Measurements from ENCODE around the gene ELP5. TPM values are rescaled to one million over a fixed set of nuclear protein-coding genes. Genes with fewer than 3 reads are reported as not detected.
A peak's percentile ranks its signal among the peaks of the same experiment; 100 is the strongest.

Gene ELP5
- total and polyA plus RNA-seq, 11 donors: 28.0 to 87.2 (median 50.4) TPM

DNA sequence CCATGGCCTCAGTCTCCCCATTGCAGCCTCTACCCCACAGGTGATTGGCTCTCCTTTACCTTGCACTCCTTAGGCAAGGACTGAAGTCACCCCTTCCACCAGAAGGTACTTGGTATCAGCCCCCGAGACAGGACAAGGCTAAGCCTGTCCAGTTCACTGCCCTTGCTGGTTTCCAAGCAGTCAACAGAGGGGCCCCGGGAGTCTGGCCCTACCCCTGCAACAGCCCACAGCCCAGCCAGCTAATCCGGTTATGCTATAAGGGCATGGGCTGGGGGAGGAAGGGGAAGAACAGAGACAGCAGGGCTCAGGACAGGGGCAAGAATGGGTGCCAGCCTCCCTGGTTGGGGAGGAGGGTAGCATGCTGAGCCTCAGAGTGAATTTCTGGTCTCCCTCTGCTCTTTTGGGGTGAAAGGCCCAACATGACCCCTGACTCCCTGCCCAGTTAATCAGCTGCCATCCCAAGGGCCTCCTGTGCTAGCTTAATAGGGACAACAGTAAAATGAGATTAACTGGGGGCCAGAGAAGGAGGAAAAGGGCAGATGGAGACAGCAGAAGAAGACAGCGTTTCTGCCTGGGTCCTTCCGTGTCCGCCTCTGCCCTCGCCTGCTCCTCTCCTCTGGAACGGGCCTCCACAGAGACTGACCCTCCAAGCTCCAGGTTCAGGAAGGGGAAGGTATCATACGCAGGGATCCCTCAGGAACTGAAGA, 43.1 kb upstream of the ELP5 start:
- Histone ChIP-seq H3K36me3 (peaks cover 0 to 2% (median 0%) of the 10 kb centered on the region in 9 donors), H3K4me3 (no peak overlapping the region), H3K9me3 (no peaks in the 10 kb centered on the region), H3K27ac (no peak overlapping the region), H3K4me1 (peaks cover 0 to 31% (median 10%) of the 10 kb centered on the region in 12 donors), H3K27me3 (no peaks in the 10 kb centered on the region)
- ATAC-seq: no peak
- 89 to 93% (median 90%) methylated on average over 8 to 9 of the region's 9 CpGs for WGBS, 4 donors
- DNase-seq: no peak
- intact Hi-C loops (cut with DNase I): no loop called here
- TF ChIP-seq POLR2A (IDR thresholded peaks at IDR 0.05): no peak
- TF ChIP-seq, protein P1, sequence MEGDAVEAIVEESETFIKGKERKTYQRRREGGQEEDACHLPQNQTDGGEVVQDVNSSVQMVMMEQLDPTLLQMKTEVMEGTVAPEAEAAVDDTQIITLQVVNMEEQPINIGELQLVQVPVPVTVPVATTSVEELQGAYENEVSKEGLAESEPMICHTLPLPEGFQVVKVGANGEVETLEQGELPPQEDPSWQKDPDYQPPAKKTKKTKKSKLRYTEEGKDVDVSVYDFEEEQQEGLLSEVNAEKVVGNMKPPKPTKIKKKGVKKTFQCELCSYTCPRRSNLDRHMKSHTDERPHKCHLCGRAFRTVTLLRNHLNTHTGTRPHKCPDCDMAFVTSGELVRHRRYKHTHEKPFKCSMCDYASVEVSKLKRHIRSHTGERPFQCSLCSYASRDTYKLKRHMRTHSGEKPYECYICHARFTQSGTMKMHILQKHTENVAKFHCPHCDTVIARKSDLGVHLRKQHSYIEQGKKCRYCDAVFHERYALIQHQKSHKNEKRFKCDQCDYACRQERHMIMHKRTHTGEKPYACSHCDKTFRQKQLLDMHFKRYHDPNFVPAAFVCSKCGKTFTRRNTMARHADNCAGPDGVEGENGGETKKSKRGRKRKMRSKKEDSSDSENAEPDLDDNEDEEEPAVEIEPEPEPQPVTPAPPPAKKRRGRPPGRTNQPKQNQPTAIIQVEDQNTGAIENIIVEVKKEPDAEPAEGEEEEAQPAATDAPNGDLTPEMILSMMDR (IDR thresholded peaks at IDR 0.05): no peak

DNA sequence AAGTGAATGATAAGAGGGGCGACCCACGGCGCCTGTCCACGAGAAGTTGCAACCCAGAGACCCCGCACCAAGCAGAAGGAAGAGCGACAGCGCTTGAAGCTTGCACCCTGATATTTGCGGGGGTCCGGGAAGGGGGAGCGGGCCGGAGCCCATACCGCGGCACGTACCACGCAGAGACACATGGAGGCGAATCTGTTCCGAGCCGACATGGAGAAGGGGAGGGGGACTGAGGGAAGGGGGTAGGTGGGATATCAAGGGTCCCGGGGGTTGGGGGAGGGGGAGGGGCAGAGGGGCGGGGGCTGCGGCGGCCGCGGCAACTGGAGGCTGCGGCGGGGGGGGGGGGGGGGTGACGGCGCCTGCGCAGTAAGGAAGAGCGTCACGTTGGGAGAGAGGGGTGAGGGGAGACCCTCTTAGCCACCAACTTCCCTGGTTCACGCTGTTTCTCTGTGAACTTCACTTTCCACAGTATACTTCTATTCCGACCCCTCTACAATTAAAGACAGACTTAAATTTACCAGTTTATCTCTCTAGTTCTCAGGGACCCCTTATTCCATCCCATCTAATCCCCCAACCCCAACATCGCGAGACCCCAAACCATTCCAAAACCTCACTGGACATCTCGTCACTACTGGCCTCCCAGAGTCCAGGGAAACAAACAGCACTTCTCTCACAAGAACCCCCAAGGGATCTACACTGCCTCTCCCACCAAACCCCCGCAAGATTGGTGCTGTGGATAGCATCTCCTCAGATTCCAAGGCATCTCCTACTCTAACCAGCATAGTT, 40.3 kb upstream of the ELP5 start:
- no peak for DNase-seq
- H3K27ac ChIP-seq: no peak overlapping the region
- H3K27me3 ChIP-seq: no peaks in the 10 kb centered on the region
- H3K9me3 ChIP-seq: no peaks in the 10 kb centered on the region
- H3K36me3 ChIP-seq: no peaks in the 10 kb centered on the region
- H3K4me3 ChIP-seq: peak overlapping the region in 5 of 12 donors; percentile 3 to 38 (median 22)
- intact Hi-C loops (cut with DNase I): loop anchor here in 1 of 10 donors (5.0 kb wide), 1 partner anchor 36 kb away; no protein-coding TSS in a partner anchor
- no peak for ATAC-seq
- TF ChIP-seq, protein P1 (IDR thresholded peaks at IDR 0.05): no peak
- TF ChIP-seq POLR2A (IDR thresholded peaks at IDR 0.05): no peak
- 39 to 42% (median 41%) methylated on average over 30 to 36 of the region's 37 CpGs for WGBS, 4 donors
- H3K4me1 ChIP-seq: peaks cover 0 to 40% (median 25%) of the 10 kb centered on the region in 12 donors

DNA sequence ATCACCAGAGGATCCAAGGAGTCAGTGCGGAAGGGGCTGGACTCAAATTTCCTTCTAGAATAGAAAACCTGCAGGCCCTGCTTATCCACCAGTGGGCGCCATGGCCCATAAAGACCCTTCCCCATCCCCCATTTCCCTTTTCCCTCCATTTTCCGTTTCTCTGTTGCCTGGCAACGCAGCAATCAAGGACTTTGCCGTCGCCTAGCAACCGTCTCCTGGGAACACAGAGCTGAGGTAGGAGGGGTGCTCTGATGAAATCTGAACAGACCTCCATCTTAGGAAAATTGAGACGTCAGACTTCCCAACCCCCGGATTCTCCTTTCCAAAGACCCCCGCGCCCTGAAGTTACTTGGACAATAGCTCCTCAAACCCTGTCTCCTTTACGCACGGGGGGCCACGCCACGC, 38.1 kb upstream of the ELP5 start:
- no peaks in the 10 kb centered on the region for H3K36me3 ChIP-seq
- H3K4me1 ChIP-seq: peaks cover 0 to 61% (median 38%) of the 10 kb centered on the region in 12 donors
- no peaks in the 10 kb centered on the region for H3K27me3 ChIP-seq
- peak overlapping the region in 8 of 12 donors; percentile 17 to 99 (median 70) for H3K27ac ChIP-seq
- H3K9me3 ChIP-seq: no peaks in the 10 kb centered on the region
- 2 to 6% (median 3%) methylated on average over 15 of the region's 15 CpGs for WGBS, 4 donors
- TF ChIP-seq, protein P1 (IDR thresholded peaks at IDR 0.05): peak in 8 of 12 donors; percentile 7 to 48 (median 40)
- TF ChIP-seq POLR2A (IDR thresholded peaks at IDR 0.05): no peak
- intact Hi-C loops (cut with DNase I): loop anchor here in 1 of 10 donors (5.0 kb wide), 1 partner anchor 33 kb away; no protein-coding TSS in a partner anchor
- DNase-seq (peak in 3 of 5 donors; percentile 60 to 77 (median 75)), ATAC-seq (peak in 1 of 4 donors; percentile 0)
- H3K4me3 ChIP-seq: peak overlapping the region in 11 of 12 donors; percentile 40 to 77 (median 64)
